ENCODE results near the gene VSTM4.

Gene VSTM4

DNA sequence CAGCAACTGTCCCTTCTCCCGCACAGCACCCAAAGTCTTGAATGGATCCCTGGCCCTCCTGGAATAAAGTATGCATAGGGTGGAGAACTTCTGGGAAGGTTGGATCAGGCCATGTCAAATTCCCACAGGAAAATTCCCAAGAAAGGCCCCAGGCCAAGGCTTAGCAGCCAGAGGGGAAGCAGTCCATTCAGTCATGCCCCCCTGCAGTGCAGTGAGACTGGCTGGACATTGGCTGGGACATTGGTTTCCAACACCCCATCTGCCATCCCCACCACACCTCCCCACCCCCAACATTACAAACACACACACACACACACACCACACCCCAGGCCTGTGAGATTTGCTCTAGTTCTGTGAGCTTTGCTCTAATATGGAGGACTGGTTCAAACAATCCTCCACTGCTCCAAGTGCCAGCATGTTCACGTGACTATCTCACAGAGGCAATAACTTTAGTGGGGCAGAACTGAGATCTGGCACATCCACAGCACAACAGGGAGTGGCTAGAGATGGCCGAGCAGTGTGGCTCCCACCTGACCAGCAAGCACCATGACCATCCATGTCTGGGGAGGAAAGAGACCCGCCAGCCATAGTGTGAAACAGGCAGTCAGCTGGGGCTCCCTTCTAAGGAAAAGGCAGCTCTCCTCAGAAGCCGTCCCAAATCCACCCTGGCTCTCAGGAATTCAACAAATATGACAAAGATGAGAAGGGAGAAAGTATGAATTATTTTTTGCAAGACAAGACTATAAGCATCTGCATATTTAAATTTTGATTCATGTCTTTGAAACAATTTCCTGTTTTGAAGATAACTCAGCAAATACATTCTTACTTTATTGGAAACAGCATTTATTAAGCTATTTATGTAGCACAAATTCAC, 25.2 kb upstream of the VSTM4 start:
- DNase-seq, result no peak

DNA sequence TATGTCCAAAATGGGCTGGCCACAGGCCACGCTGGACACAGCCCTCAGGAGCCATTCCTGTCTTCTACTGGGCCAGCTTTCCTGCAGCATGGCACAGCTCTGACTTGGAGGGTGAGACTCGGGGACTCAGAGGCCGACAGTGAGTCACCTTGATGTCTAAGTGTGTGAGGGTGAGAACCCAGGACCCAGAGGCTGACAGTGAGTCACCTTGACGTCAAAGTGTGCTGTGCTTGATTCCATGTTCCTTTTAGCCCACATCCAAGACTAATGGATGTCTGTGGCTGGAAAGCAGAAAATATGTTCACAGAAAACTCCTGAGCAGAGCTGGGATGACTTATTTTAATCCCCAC, 24.5 kb upstream of the VSTM4 start:
- DNase-seq, result no peak

- no peak for DNase-seq
Measured at GRCh38 chr10:49139028-49139845, 23.9 kb upstream of the VSTM4 start.

- DNase-seq, result no peak
Measured at GRCh38 chr10:49138361-49138891, 23.1 kb upstream of the VSTM4 start.

- DNase-seq, result no peak
Measured at GRCh38 chr10:49136525-49136924, 21.2 kb upstream of the VSTM4 start.

DNA sequence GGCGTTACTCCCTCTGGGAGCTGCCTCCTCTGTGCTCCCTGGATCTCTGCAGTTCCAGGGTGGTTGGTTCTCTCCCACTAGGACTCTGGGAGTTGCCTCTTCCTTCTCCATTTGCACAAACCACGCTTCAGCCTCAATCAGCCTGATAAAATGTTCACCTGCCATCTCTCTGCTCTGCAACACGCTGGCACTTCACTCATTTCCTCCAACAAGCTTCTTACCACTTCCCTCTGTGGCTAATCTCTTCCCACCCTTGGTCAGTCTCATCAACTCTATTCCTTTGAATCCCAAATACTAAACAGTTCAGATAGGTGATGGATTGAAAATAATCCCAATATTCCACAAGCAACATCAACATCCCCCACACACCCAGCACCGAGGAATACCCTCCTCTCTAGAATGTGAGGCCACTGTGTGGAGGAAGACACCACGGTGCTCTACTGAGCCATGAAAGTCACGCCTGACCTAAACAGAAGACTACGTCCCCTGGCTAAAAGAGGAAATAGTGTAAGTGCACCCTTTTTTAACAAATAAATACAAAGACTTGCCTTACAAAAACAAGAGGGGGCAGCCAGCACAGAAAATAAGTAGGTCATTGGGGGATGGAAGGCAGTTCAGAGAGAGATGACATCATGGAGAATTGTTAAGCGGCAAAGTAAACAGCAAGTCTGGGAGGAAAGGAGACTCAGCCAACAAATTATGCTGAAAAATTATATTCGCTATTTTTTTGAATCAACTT, 20.4 kb upstream of the VSTM4 start:
- no peak for DNase-seq

GRCh38 chr10:49134327-49134726, 19.0 kb upstream of the VSTM4 start:
- no peak for DNase-seq

DNA sequence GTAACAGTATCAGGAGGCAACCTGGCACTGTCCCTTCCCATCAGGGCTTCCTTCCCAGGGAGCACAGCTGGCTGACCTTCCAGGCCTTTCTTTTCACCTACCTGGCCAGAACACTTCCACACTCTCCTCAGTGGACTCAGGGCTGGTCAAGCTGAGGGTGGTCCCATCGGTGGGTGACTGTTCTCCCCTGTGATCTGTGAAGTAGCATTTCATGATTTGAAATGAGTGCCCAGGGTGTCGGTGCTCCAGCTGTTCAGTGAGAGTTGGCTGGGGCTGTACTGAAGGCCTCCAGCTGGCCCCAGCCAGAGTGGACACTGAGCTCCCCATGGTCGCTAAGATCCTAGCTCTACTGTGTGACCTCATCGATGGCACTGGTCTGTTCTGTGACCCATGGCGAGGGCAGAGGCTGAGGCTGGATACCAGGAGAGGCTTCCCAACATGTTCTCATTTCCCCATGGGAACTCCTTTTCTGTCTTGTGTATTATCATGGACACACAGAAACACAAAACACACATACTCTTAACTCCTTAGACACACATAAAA, 18.5 kb upstream of the VSTM4 start, which contains the start of gene FAM170B:
FAM170B (minus strand) TSS at position 316 of the 543 bp plus-strand sequence; CDS start at position 213, 103 bp downstream.
- DNase-seq, result no peak

DNA sequence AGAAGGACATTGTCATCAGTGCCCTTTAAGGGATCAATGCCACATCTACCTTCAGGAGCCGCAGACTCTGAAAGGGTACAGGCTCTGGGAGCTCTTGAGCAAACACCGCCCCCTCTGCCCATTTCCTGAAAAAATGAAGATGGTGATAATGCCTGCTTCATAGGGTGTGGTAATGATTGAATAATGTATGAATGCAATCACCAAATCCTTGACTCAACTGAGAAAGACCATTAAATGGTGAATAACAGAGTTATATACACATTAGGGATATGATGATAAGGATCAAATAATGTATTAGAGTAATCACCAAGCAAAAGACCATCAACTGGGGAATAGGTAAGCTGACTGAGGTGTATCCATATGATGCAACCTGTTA, 17.0 kb upstream of the VSTM4 start:
- no peak for DNase-seq

- no peak for DNase-seq
Measured at GRCh38 chr10:49131507-49132361, 16.4 kb upstream of the VSTM4 start.

- no peak for DNase-seq
Measured at GRCh38 chr10:49129376-49129775, 14.1 kb upstream of the VSTM4 start.

GRCh38 chr10:49128854-49129253, 13.5 kb upstream of the VSTM4 start:
- no peak for DNase-seq

DNA sequence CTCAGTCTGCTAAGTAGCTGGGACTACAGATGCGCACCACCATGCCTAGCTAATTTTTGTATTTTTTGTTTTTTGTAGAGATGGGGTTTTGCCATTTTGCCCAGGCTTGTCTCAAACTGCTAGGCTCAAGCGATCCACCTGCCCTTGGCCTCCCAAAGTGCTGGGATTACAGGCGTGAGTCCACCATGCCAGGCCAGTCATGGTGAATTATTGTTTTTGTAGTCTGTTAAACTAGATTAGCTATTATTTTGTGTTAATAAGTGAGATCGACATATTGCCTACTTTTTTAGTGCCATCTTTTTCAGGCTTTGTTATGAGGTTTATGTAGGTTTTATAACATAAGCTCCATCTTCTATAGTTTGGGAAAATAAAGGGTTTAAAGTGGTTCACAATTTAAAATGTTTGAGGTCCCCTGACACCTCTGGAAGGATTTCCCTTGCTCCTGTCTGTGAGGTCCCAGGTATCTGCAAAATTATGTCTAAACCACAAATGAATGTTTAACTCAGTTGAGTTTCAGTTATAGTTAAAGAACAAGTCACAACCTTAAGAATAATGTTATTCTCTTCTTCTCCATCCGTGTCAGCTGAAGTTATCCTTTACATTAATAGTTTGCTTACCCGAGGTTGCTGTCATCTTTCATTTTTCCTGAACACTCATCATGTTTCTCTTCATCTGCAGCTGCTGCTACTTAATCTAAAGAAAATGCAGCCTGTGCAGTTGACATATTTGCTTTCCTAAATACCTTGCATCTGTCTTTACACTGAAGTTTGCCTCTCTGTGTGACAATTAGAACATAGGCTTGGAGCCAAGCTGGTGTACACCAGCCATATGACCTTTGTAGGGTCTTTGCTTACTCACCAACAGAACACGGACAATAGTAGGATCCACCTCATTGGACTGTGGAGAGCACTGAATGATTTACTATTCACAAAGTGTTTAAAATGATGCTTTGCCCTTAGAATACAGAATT, 8.9 kb upstream of the VSTM4 start:
- no peak for DNase-seq

GRCh38 chr10:49120911-49121310, 5.6 kb upstream of the VSTM4 start:
- DNase-seq, result no peak

DNA sequence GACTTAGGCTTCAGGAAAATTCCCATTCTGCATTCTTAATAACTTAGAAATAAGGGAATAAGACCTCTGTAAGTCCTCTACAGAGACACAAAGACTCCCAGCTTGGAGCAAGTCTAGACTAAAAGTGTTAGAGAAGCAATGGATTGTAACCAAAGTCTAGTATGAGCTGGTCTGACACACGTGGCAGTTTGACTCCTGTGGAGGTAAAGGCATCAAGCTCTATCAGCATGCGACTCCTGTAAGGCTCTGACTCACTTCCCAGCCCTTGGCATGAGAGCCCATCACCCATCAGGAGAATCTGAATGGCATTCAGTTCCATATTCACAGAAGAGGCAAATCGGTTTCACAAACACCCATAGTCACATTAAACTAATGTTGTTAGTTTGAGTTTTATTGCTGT, 4.4 kb upstream of the VSTM4 start:
- no peak for DNase-seq

- no peak for DNase-seq
Measured at GRCh38 chr10:49118430-49119074, 3.2 kb upstream of the VSTM4 start.

GRCh38 chr10:49117376-49118070, 2.2 kb upstream of the VSTM4 start:
- no peak for DNase-seq

- no peak for DNase-seq
Measured at GRCh38 chr10:49116509-49117375, 1.4 kb upstream of the VSTM4 start.
